PC-3 (cell line): Measurements from ENCODE around the gene DUSP22. TPM values are rescaled to one million over a fixed set of nuclear protein-coding genes. Genes with fewer than 3 reads are reported as not detected.

Source experiments
- ATAC-seq: fragments of 200-7000 bp; cut with Tn5 transposase; 2 replicates; pipeline ENCODE4 v1.9.1; 2020; ENCODE audit warnings: mild to moderate bottlenecking, moderate library complexity
- BruUV-seq: library from RNA; stranded (reverse); fragments of 400-500 nt; replicated peaks from 2 replicates; lab custom pipeline; 2021; lab: Mats Ljungman, UMichigan
- CTCF ChIA-PET: fragments of 300-600 bp; sonication (Branson Sonifier 250); formaldehyde crosslinking; loops from one replicate; lab custom pipeline; 2022; ENCODE audit warnings: antibody characterized with exemption; lab: Charles Lee
- POLR2A ChIA-PET: fragments of 300-600 bp; sonication (Branson Sonifier 250); formaldehyde crosslinking; loops from one replicate; lab custom pipeline; 2022; ENCODE audit warnings: antibody characterized with exemption; ENCODE audit not compliant: unreplicated experiment; lab: Charles Lee
- DNase-seq: peaks from one replicate; pipeline ENCODE4 v3.0.0-alpha.2; 2015
- H2AFZ ChIP-seq: fragments of 300-600 bp; sonication (generic); 2 replicates; pipeline ENCODE4 v1.6.0; 2016; ENCODE audit warnings: antibody characterized with exemption, low read length
- H3F3A ChIP-seq: fragments of 300-600 bp; sonication (generic); one replicate; pipeline ENCODE4 v1.6.0; 2017; ENCODE audit warnings: antibody characterized with exemption, low read length, control low read depth, mild to moderate bottlenecking; ENCODE audit not compliant: unreplicated experiment
- H3K27ac ChIP-seq: fragments of 300-600 bp; sonication (generic); 2 replicates; pipeline ENCODE4 v1.5.1; 2016; ENCODE audit warnings: mild to moderate bottlenecking, low read length
- H3K27me3 ChIP-seq: fragments of 300-600 bp; sonication (generic); 2 replicates; pipeline ENCODE4 v1.6.1; 2016; ENCODE audit warnings: low read length, mixed read lengths
- H3K36me3 ChIP-seq: fragments of 300-600 bp; sonication (generic); 2 replicates; pipeline ENCODE4 v1.6.1; 2016; ENCODE audit warnings: low read depth, mixed run types, low read length, mixed read lengths
- H3K4me1 ChIP-seq: fragments of 300-600 bp; sonication (generic); 2 replicates; pipeline ENCODE4 v1.5.1; 2016; ENCODE audit warnings: low read length; ENCODE audit not compliant: insufficient read depth
- H3K4me2 ChIP-seq: fragments of 300-600 bp; sonication (generic); 2 replicates; pipeline ENCODE4 v1.6.0; 2016; ENCODE audit warnings: low read length
- H3K4me3 ChIP-seq: fragments of 300-600 bp; sonication (generic); 2 replicates; pipeline ENCODE4 v1.5.1; 2016; ENCODE audit warnings: mild to moderate bottlenecking, low read length, mixed read lengths
- H3K79me2 ChIP-seq: fragments of 300-600 bp; sonication (generic); 2 replicates; pipeline ENCODE4 v1.6.1; 2017; ENCODE audit warnings: low read length, mixed read lengths
- H3K9ac ChIP-seq: fragments of 300-600 bp; sonication (generic); 2 replicates; pipeline ENCODE4 v1.6.0; 2016; ENCODE audit warnings: mild to moderate bottlenecking, low read length
- H3K9me2 ChIP-seq: fragments of 300-600 bp; sonication (generic); replicated peaks from 2 replicates; pipeline ENCODE4 v1.6.1; 2016; ENCODE audit warnings: mixed run types, low read length, mixed read lengths
- H3K9me3 ChIP-seq: fragments of 300-600 bp; sonication (generic); 2 replicates; pipeline ENCODE4 v1.6.1; 2016; ENCODE audit warnings: low read length, mixed read lengths
- H4K20me1 ChIP-seq: fragments of 300-600 bp; sonication (generic); 2 replicates; pipeline ENCODE4 v1.6.1; 2016; ENCODE audit warnings: low read length, mixed read lengths
- EZH2 ChIP-seq: fragments of 300-600 bp; sonication (generic); IDR thresholded peaks from one replicate; pipeline ENCODE4 v1.6.1; 2017; ENCODE audit warnings: antibody characterized with exemption, mild to moderate bottlenecking, low read length; ENCODE audit not compliant: unreplicated experiment
- EZH2phosphoT487 ChIP-seq: fragments of 300-600 bp; sonication (generic); IDR thresholded peaks from 2 replicates; pipeline ENCODE4 v1.6.1; 2018; ENCODE audit warnings: mild to moderate bottlenecking, antibody characterized with exemption, low read length, borderline replicate concordance
- intact Hi-C: fragments of 100-400 bp; cut with micrococcal nuclease; formaldehyde crosslinking; loops from 2 replicates; pipeline ENCODE4 v1.9.0; 2023
- total RNA-seq: library from RNA; depleted of rRNA; stranded (reverse); fragments of >200 nt; gene quantifications from 2 replicates; pipeline ENCODE4 v1.2.3, GENCODE V29; 2014
- TF ChIP-seq, protein P1 (sequence below): fragments of 300-600 bp; sonication (generic); conservative IDR thresholded peaks from 2 replicates; pipeline ENCODE4 v1.5.1; 2017; ENCODE audit warnings: antibody characterized with exemption, low read depth, mild to moderate bottlenecking, low read length

The DUSP22 gene
- total RNA-seq, 1 experiment from 2014 or later = 37.8 TPM

DNA sequence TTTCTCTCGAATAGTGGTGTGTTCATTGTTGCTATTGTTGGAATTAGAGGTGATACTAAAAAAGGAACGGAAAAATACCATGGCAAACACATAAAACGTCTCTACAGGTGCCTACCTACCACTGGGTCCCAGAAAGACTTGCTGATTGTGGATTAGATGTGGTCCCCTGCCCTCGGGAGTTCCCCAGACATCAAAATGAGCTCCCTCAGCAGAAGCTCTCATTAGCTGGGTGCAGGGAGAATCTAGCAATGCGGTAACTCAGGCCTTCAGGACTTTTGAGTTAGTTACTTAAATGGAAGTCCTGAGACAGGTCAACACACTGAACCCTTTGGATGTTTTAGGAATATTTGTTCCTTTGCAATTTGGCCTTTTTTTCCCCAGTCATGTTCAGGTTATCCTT, 105.3 kb downstream of the DUSP22 start:
- no peak overlapping the region for H3K4me2 ChIP-seq
- intact Hi-C loops = loop anchor here (10.0 kb wide), 1 partner anchor 77 kb away; no protein-coding TSS in a partner anchor
- H3K9me2 ChIP-seq = no peaks in the 10 kb centered on the region
- no peaks in the 10 kb centered on the region for H4K20me1 ChIP-seq
- no peaks in the 10 kb centered on the region for H3K79me2 ChIP-seq
- no peaks in the 10 kb centered on the region for H3K9me3 ChIP-seq
- no TSS peak for BruUV-seq
- no peak for ATAC-seq
- ChIA-PET CTCF (no interaction called here), POLR2A (no interaction called here)
- peaks cover 72% of the 10 kb centered on the region for H3K27me3 ChIP-seq
- H3K9ac ChIP-seq = no peak overlapping the region
- DNase-seq = no peak
- H3K4me1 ChIP-seq = no peaks in the 10 kb centered on the region
- no peak overlapping the region for H3K4me3 ChIP-seq
- H3K36me3 ChIP-seq = no peaks in the 10 kb centered on the region
- TF ChIP-seq EZH2 (no peak), EZH2phosphoT487 (no peak)
- TF ChIP-seq, protein P1, sequence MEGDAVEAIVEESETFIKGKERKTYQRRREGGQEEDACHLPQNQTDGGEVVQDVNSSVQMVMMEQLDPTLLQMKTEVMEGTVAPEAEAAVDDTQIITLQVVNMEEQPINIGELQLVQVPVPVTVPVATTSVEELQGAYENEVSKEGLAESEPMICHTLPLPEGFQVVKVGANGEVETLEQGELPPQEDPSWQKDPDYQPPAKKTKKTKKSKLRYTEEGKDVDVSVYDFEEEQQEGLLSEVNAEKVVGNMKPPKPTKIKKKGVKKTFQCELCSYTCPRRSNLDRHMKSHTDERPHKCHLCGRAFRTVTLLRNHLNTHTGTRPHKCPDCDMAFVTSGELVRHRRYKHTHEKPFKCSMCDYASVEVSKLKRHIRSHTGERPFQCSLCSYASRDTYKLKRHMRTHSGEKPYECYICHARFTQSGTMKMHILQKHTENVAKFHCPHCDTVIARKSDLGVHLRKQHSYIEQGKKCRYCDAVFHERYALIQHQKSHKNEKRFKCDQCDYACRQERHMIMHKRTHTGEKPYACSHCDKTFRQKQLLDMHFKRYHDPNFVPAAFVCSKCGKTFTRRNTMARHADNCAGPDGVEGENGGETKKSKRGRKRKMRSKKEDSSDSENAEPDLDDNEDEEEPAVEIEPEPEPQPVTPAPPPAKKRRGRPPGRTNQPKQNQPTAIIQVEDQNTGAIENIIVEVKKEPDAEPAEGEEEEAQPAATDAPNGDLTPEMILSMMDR = no peak
- no peaks in the 10 kb centered on the region for H3F3A ChIP-seq
- H3K27ac ChIP-seq = no peak overlapping the region
- no peak overlapping the region for H2AFZ ChIP-seq

DNA sequence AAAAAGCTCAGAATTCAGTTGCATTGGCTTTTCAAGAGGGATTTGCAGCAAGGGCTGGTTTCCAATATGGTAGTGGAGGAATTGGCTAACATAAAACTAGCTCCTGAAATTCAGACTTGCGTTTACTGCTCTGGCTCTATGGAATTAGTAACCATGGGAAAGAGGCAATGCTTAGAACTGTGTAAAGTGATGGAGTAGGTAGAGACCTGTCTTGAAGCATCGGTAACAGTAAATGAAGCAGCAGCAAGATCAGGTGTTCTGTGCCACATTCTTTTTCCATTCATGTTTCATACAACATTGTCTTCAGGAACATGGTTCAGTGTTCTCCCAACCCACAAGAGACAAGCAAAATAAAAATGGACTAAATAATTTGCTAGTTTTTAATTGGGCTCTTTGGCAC, 105.8 kb downstream of the DUSP22 start:
- no peaks in the 10 kb centered on the region for H3K9me3 ChIP-seq
- ATAC-seq (no peak), DNase-seq (no peak)
- peaks cover 2% of the 10 kb centered on the region for H3K4me1 ChIP-seq
- no peaks in the 10 kb centered on the region for H3K9me2 ChIP-seq
- H3K36me3 ChIP-seq = no peaks in the 10 kb centered on the region
- BruUV-seq = no TSS peak
- peaks cover 72% of the 10 kb centered on the region for H3K27me3 ChIP-seq
- H3K79me2 ChIP-seq = no peaks in the 10 kb centered on the region
- H3K27ac ChIP-seq = no peak overlapping the region
- CTCF ChIA-PET = no interaction called here
- POLR2A ChIA-PET = no interaction called here
- TF ChIP-seq, protein P1 = no peak
- TF ChIP-seq EZH2phosphoT487 (no peak), EZH2 (no peak)
- H2AFZ ChIP-seq = no peak overlapping the region
- no peak overlapping the region for H3K4me3 ChIP-seq
- H3K9ac ChIP-seq = no peak overlapping the region
- no peak overlapping the region for H3K4me2 ChIP-seq
- H3F3A ChIP-seq = no peaks in the 10 kb centered on the region
- intact Hi-C loops = loop anchor here (10.0 kb wide), 1 partner anchor 77 kb away; no protein-coding TSS in a partner anchor
- H4K20me1 ChIP-seq = no peaks in the 10 kb centered on the region

DNA sequence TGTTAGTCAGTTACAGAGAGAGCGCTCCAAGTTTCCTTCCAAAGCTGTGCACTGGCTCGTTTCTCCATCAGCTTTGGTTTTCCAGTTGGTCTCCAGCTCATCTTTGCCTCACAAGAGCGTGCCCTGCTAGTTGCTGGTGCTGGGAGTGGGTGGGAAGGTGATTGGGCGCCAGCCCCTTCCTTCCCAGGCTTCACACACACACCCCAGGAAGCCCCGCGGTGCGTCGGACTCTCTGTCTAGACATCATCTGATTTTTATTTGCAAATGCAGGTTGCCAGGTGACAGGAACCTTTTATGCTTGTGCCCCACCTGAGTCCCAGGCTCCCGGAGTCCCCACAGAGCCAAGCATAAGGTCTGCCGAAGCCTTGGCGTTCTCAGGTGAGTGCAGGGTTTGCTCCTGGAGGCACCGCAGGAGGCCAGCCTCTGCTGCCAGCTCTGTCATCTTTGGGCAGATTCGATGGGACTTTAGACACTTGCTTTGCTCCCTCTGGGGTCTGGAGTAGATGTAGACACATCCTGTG, 106.3 kb downstream of the DUSP22 start:
- Histone ChIP-seq H3F3A (no peaks in the 10 kb centered on the region), H3K9me2 (no peaks in the 10 kb centered on the region), H3K27ac (no peak overlapping the region), H3K4me3 (no peak overlapping the region), H3K9me3 (no peaks in the 10 kb centered on the region), H3K36me3 (no peaks in the 10 kb centered on the region), H4K20me1 (no peaks in the 10 kb centered on the region), H3K9ac (no peak overlapping the region), H3K4me2 (no peak overlapping the region), H2AFZ (no peak overlapping the region), H3K4me1 (peaks cover 7% of the 10 kb centered on the region), H3K79me2 (no peaks in the 10 kb centered on the region), H3K27me3 (peaks cover 71% of the 10 kb centered on the region)
- CTCF ChIA-PET = no interaction called here
- intact Hi-C loops = loop anchor here (10.0 kb wide), 1 partner anchor 76 kb away; no protein-coding TSS in a partner anchor
- no TSS peak for BruUV-seq
- POLR2A ChIA-PET = no interaction called here
- ATAC-seq (no peak), DNase-seq (no peak)
- TF ChIP-seq, protein P1 = no peak
- TF ChIP-seq EZH2 (no peak), EZH2phosphoT487 (no peak)
